ENCODE measurements around the gene SLC22A23.

The SLC22A23 gene

GRCh38 chr6:3368685-3369084 lies 88.2 kb downstream of the SLC22A23 start:
- no peak for DNase-seq

GRCh38 chr6:3367630-3368029 lies 89.2 kb downstream of the SLC22A23 start:
- no peak for DNase-seq

GRCh38 chr6:3366596-3367413 lies 90.0 kb downstream of the SLC22A23 start:
- no peak for DNase-seq

GRCh38 chr6:3364391-3364790 lies 92.5 kb downstream of the SLC22A23 start:
- no peak for DNase-seq

- no peak for DNase-seq
Measured at GRCh38 chr6:3363296-3364025, 93.4 kb downstream of the SLC22A23 start.

GRCh38 chr6:3361312-3362037 lies 95.4 kb downstream of the SLC22A23 start:
- no peak for DNase-seq

- no peak for DNase-seq
Measured at GRCh38 chr6:3360727-3361045, 96.2 kb downstream of the SLC22A23 start.

- no peak for DNase-seq
Measured at GRCh38 chr6:3359973-3360726, 96.7 kb downstream of the SLC22A23 start.

- DNase-seq, result no peak
Measured at GRCh38 chr6:3359101-3359752, 97.6 kb downstream of the SLC22A23 start.

GRCh38 chr6:3358413-3359100 lies 98.3 kb downstream of the SLC22A23 start:
- no peak for DNase-seq

GRCh38 chr6:3357678-3358077 lies 99.2 kb downstream of the SLC22A23 start:
- no peak for DNase-seq

- no peak for DNase-seq
Measured at GRCh38 chr6:3356824-3357420, 99.9 kb downstream of the SLC22A23 start.

- peak; percentile 51 for DNase-seq
Measured at GRCh38 chr6:3356056-3356823, 100.6 kb downstream of the SLC22A23 start.

- DNase-seq, result no peak
Measured at GRCh38 chr6:3355358-3356055, 101.3 kb downstream of the SLC22A23 start.

GRCh38 chr6:3355011-3355357 lies 101.9 kb downstream of the SLC22A23 start:
- DNase-seq, result no peak

- DNase-seq, result no peak
Measured at GRCh38 chr6:3353939-3354338, 102.9 kb downstream of the SLC22A23 start.

- DNase-seq, result no peak
Measured at GRCh38 chr6:3353213-3353903, 103.5 kb downstream of the SLC22A23 start.

- DNase-seq, result no peak
Measured at GRCh38 chr6:3352678-3353077, 104.2 kb downstream of the SLC22A23 start.

GRCh38 chr6:3351829-3352524 lies 104.9 kb downstream of the SLC22A23 start:
- no peak for DNase-seq
